ENCODE results near the gene HNRNPAB.
"Not testable (repeated sequence)": the region's sequence is repeated elsewhere in the genome, so short reads cannot be mapped to it uniquely, and the experiment has no call there.

GRCh38 chr5:178253632-178254031 lies 49.3 kb downstream of the HNRNPAB start:
- not testable (repeated sequence) for TF ChIP-seq CTCF (IDR thresholded peaks at IDR 0.05; ENCODE audit: low read depth, low read length); EZH2phosphoT487 (IDR thresholded peaks at IDR 0.05; ENCODE audit: low read depth)

Data from OCI-LY3 (cell line).